Mesendoderm (in vitro differentiated cells): ENCODE results near the gene RBKS.

Experiments used
- DNase-seq: peaks from one replicate; pipeline ENCODE4 v3.0.0; 2013
- H2AK5ac ChIP-seq: 2 replicates; pipeline ENCODE4 v1.6.1; 2013; ENCODE audit warnings: low read length, inconsistent platforms
- H2BK120ac ChIP-seq: 2 replicates; pipeline ENCODE4 v1.6.1; 2013; ENCODE audit warnings: low read depth, mild to moderate bottlenecking, low read length, moderate library complexity, mixed read lengths
- H2BK15ac ChIP-seq: replicated peaks from 2 replicates; pipeline ENCODE4 v1.6.1; 2013; ENCODE audit warnings: low read depth, mild to moderate bottlenecking, moderate library complexity
- H2BK5ac ChIP-seq: 2 replicates; pipeline ENCODE4 v1.6.1; 2013; ENCODE audit warnings: low read length, inconsistent platforms
- H3K18ac ChIP-seq: 2 replicates; pipeline ENCODE4 v1.6.1; 2013; ENCODE audit warnings: mild to moderate bottlenecking, low read length, mixed read lengths
- H3K23ac ChIP-seq: one replicate; pipeline ENCODE4 v1.6.1; 2013; ENCODE audit warnings: low read length
- H3K27ac ChIP-seq: 2 replicates; pipeline ENCODE4 v1.5.1; 2013; ENCODE audit warnings: low read depth, mild to moderate bottlenecking, inconsistent platforms, low read length, moderate library complexity
- H3K27me3 ChIP-seq: 2 replicates; pipeline ENCODE4 v1.6.1; 2013; ENCODE audit warnings: low read length, control low read depth, mild to moderate bottlenecking, inconsistent platforms; ENCODE audit not compliant: insufficient read depth, poor library complexity
- H3K36me3 ChIP-seq: 2 replicates; pipeline ENCODE4 v1.6.1; 2013; ENCODE audit warnings: low read length, inconsistent platforms; ENCODE audit not compliant: control insufficient read depth, insufficient read depth
- H3K4ac ChIP-seq: one replicate; pipeline ENCODE4 v1.6.1; 2013; ENCODE audit warnings: low read depth, mild to moderate bottlenecking, low read length, moderate library complexity
- H3K4me1 ChIP-seq: 2 replicates; pipeline ENCODE4 v1.6.1; 2013; ENCODE audit warnings: low read depth, low read length, inconsistent platforms; ENCODE audit not compliant: control insufficient read depth
- H3K4me2 ChIP-seq: 2 replicates; pipeline ENCODE4 v1.6.1; 2013; ENCODE audit warnings: low read length
- H3K4me3 ChIP-seq: 2 replicates; pipeline ENCODE4 v1.5.1; 2013; ENCODE audit warnings: mild to moderate bottlenecking, low read length
- H3K56ac ChIP-seq: one replicate; pipeline ENCODE4 v1.6.1; 2013; ENCODE audit warnings: low read length
- H3K79me1 ChIP-seq: 2 replicates; pipeline ENCODE4 v1.6.1; 2013; ENCODE audit warnings: low read length, inconsistent platforms
- H3K79me2 ChIP-seq: 2 replicates; pipeline ENCODE4 v1.6.1; 2013; ENCODE audit warnings: mild to moderate bottlenecking, low read length; ENCODE audit not compliant: control insufficient read depth, insufficient read depth
- H3K9ac ChIP-seq: 2 replicates; pipeline ENCODE4 v1.6.1; 2013; ENCODE audit warnings: low read length, inconsistent platforms
- H4K5ac ChIP-seq: one replicate; pipeline ENCODE4 v1.6.1; 2013; ENCODE audit warnings: low read length
- H4K8ac ChIP-seq: one replicate; pipeline ENCODE4 v1.6.1; 2013; ENCODE audit warnings: low read depth, mild to moderate bottlenecking, control low read depth, low read length, moderate library complexity
- WGBS: extraction: QIAGEN DNeasy Blood & Tissue Kit; methylation state at CpG from one replicate; pipeline ENCODE4 v1.1.7; 2013; ENCODE audit warnings: low lambda C conversion rate, missing lambda C conversion rate; ENCODE audit not compliant: insufficient coverage; ENCODE audit errors: extremely low coverage; 5-methylcytosine and 5-hydroxymethylcytosine counted together

Gene RBKS

GRCh38 chr2:27911458-27912210 lies 21.4 kb upstream of the RBKS start:
- DNase-seq: no peak
- H3K56ac ChIP-seq: no peak overlapping the region
- no peaks in the 10 kb centered on the region for H3K36me3 ChIP-seq
- no peak overlapping the region for H2BK15ac ChIP-seq
- no peak overlapping the region for H3K9ac ChIP-seq
- no peaks in the 10 kb centered on the region for H3K79me1 ChIP-seq
- H3K23ac ChIP-seq: no peak overlapping the region
- H3K4ac ChIP-seq: no peak overlapping the region
- H4K8ac ChIP-seq: no peak overlapping the region
- WGBS: no CpG with 5 or more reads among the region's 2 CpGs
- no peak overlapping the region for H3K18ac ChIP-seq
- H3K27me3 ChIP-seq: no peaks in the 10 kb centered on the region
- no peak overlapping the region for H3K4me2 ChIP-seq
- no peak overlapping the region for H2AK5ac ChIP-seq
- no peaks in the 10 kb centered on the region for H3K79me2 ChIP-seq
- H2BK5ac ChIP-seq: no peak overlapping the region
- no peak overlapping the region for H4K5ac ChIP-seq
- no peak overlapping the region for H3K27ac ChIP-seq
- no peak overlapping the region for H3K4me3 ChIP-seq
- H3K4me1 ChIP-seq: no peaks in the 10 kb centered on the region
- H2BK120ac ChIP-seq: no peak overlapping the region

- Histone ChIP-seq H3K36me3 (no peaks in the 10 kb centered on the region), H3K4me1 (no peaks in the 10 kb centered on the region), H2BK120ac (no peak overlapping the region), H3K18ac (no peak overlapping the region), H4K5ac (no peak overlapping the region), H3K56ac (no peak overlapping the region), H3K4me2 (no peak overlapping the region), H3K27me3 (no peaks in the 10 kb centered on the region), H2BK15ac (no peak overlapping the region), H3K4me3 (no peak overlapping the region), H3K23ac (no peak overlapping the region), H3K9ac (no peak overlapping the region), H3K4ac (no peak overlapping the region), H4K8ac (no peak overlapping the region), H3K79me2 (no peaks in the 10 kb centered on the region), H2AK5ac (no peak overlapping the region), H3K27ac (no peak overlapping the region), H3K79me1 (no peaks in the 10 kb centered on the region), H2BK5ac (no peak overlapping the region)
- DNase-seq: no peak
- WGBS: no CpG with 5 or more reads among the region's 2 CpGs
Observed at GRCh38 chr2:27909901-27910300, 19.7 kb upstream of the RBKS start.

GRCh38 chr2:27907547-27907946 lies 17.4 kb upstream of the RBKS start:
- Histone ChIP-seq H4K5ac (no peak overlapping the region), H2BK5ac (no peak overlapping the region), H3K79me1 (no peaks in the 10 kb centered on the region), H3K4ac (no peak overlapping the region), H3K79me2 (no peaks in the 10 kb centered on the region), H3K18ac (no peak overlapping the region), H3K4me1 (no peaks in the 10 kb centered on the region), H3K27ac (no peak overlapping the region), H3K9ac (no peak overlapping the region), H2AK5ac (no peak overlapping the region), H4K8ac (no peak overlapping the region), H3K27me3 (no peaks in the 10 kb centered on the region), H3K36me3 (no peaks in the 10 kb centered on the region), H2BK120ac (no peak overlapping the region), H2BK15ac (no peak overlapping the region), H3K4me3 (no peak overlapping the region), H3K23ac (no peak overlapping the region), H3K56ac (no peak overlapping the region), H3K4me2 (no peak overlapping the region)
- no CpG with 5 or more reads among the region's 3 CpGs for WGBS
- no peak for DNase-seq

DNA sequence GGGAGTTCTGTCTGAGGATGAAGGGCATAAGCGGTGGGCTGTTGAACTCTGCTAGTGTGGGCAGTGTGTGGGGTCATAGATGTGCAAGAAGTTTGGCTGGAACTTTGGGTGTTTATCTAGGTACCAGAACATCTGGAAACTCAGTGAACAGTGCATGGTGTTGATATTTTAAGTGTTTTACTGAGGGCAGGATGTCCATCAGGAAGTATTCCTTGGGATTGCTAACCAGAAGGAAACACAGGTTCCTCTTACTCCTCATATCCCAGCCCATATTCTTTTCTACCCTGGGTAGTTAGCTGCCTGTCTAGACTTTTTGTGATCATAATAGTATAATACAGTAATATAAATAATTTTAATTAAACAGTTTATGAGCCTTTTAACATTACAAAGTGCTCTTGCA lies 15.9 kb upstream of the RBKS start:
- DNase-seq: no peak
- Histone ChIP-seq H3K27me3 (no peaks in the 10 kb centered on the region), H3K56ac (no peak overlapping the region), H3K27ac (no peak overlapping the region), H3K23ac (no peak overlapping the region), H3K4me2 (no peak overlapping the region), H4K8ac (no peak overlapping the region), H2BK120ac (no peak overlapping the region), H3K9ac (no peak overlapping the region), H3K18ac (no peak overlapping the region), H3K36me3 (no peaks in the 10 kb centered on the region), H3K4me3 (no peak overlapping the region), H4K5ac (no peak overlapping the region), H3K79me2 (no peaks in the 10 kb centered on the region), H3K4ac (no peak overlapping the region), H2BK15ac (no peak overlapping the region), H3K4me1 (no peaks in the 10 kb centered on the region), H2AK5ac (no peak overlapping the region), H3K79me1 (no peaks in the 10 kb centered on the region), H2BK5ac (no peak overlapping the region)
- WGBS: no CpG with 5 or more reads among the region's 1 CpG

DNA sequence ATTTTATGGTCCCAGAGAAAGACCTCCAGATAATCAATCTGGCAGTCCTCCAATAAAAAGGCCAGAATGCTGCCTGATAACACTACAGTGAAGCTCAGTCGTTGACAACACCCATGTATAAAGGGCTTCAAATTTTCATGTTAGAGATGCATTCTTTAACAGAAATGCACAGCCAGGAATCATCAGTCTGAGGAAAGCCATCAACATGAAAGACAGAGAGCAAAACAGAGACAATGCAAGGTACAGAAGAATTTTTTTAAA lies 14.1 kb upstream of the RBKS start:
- Histone ChIP-seq H2BK15ac (no peak overlapping the region), H3K9ac (no peak overlapping the region), H3K4me3 (no peak overlapping the region), H3K23ac (no peak overlapping the region), H2AK5ac (no peak overlapping the region), H4K8ac (no peak overlapping the region), H3K4ac (no peak overlapping the region), H3K18ac (no peak overlapping the region), H2BK120ac (no peak overlapping the region), H3K36me3 (no peaks in the 10 kb centered on the region), H3K4me1 (no peaks in the 10 kb centered on the region), H4K5ac (no peak overlapping the region), H3K4me2 (no peak overlapping the region), H3K27me3 (no peaks in the 10 kb centered on the region), H3K79me1 (no peaks in the 10 kb centered on the region), H3K56ac (no peak overlapping the region), H3K79me2 (no peaks in the 10 kb centered on the region), H2BK5ac (no peak overlapping the region), H3K27ac (no peak overlapping the region)
- WGBS: no CpG with 5 or more reads among the region's 1 CpG
- DNase-seq: no peak
